Esophagus squamous epithelium (tissue), 5 donors: ENCODE measurements around the gene ISG15. TPM values are rescaled to one million over a fixed set of nuclear protein-coding genes. Genes with fewer than 3 reads are reported as not detected.

ENCODE experiments used
- DNase-seq: peaks from one replicate; lab custom pipeline; 2025; lab: John Stamatoyannopoulos, UW
- H3K27ac ChIP-seq, 4 donors: fragments of 200-600 bp; sonication (generic); one replicate each; pipeline ENCODE4 v1.5.1; 2016 to 2019; ENCODE audit warnings: mild to moderate bottlenecking in 1 of 4
- H3K27me3 ChIP-seq, 4 donors: fragments of 200-600 bp; sonication (generic); 1 replicate in 3 of 4; 2 replicates in 1 of 4; pipeline versions ENCODE4 v1.5.1 to v1.6.0; 2017 to 2021; ENCODE audit warnings: antibody characterized with exemption in 1 of 4
- H3K36me3 ChIP-seq, 3 donors: fragments of 200-600 bp; sonication (generic); one replicate each; pipeline ENCODE4 v1.5.1; 2016 to 2019
- H3K4me1 ChIP-seq, 3 donors: fragments of 200-600 bp; sonication (generic); one replicate each; pipeline ENCODE4 v1.5.1; 2017 to 2019
- H3K4me3 ChIP-seq, 4 donors: fragments of 200-600 bp; sonication (generic); 1 replicate in 3 of 4; 2 replicates in 1 of 4; pipeline ENCODE4 v1.5.1; 2016 to 2019; ENCODE audit warnings: mild to moderate bottlenecking in 2 of 4, moderate library complexity in 1 of 4
- H3K9me3 ChIP-seq, 3 donors: fragments of 200-600 bp; sonication (generic); one replicate each; pipeline ENCODE4 v1.5.1; 2016 to 2019
- CTCF ChIP-seq, 6 experiments: fragments of 450-650 bp in 4 of 6; fragments of 200-600 bp in 2 of 6; sonication (generic) in 2 of 6; IDR thresholded peaks; one replicate each; pipeline ENCODE4 v1.5.1; 2016 to 2019; ENCODE audit warnings: antibody characterized with exemption in 6 of 6, mild to moderate bottlenecking in 4 of 6, moderate library complexity in 4 of 6
- POLR2A ChIP-seq, 4 donors: fragments of 450-650 bp; IDR thresholded peaks; one replicate each; pipeline ENCODE4 v1.6.1; 2017; ENCODE audit warnings: antibody characterized with exemption in 4 of 4, mild to moderate bottlenecking in 4 of 4, moderate library complexity in 3 of 4
- WGBS, 2 donors: methylation state at CpG; one replicate each; pipeline ENCODE4 v1.1.5; 2018; 5-methylcytosine and 5-hydroxymethylcytosine counted together
- intact Hi-C: fragments of 100-400 bp; cut with DNase I; formaldehyde crosslinking; loops from one replicate; pipeline ENCODE4 v1.15.0; 2022
- total RNA-seq, 4 donors: library from RNA; depleted of rRNA; stranded (reverse); fragments of >200 nt; gene quantifications; one replicate each; pipeline ENCODE4 v1.1.0, GENCODE V29; 2016
- donor health status: DM: yes; HTN: yes; CAD: no.

Gene ISG15
- total RNA-seq, 4 donors from 2014 or later, result 7.2 to 44.3 (median 10.3) TPM

GRCh38 chr1:1003618-1004419, 9.5 kb upstream of the ISG15 start:
- Histone ChIP-seq H3K9me3 (no peaks in the 10 kb centered on the region), H3K4me3 (no peak overlapping the region), H3K4me1 (peaks cover 31 to 67% (median 37%) of the 10 kb centered on the region in 3 donors), H3K36me3 (no peaks in the 10 kb centered on the region), H3K27ac (no peak overlapping the region), H3K27me3 (peaks cover 0 to 85% (median 0%) of the 10 kb centered on the region in 4 donors)
- 88% methylated on average over 10 of the region's 22 CpGs; no CpG with 5 or more reads in 1 of the 2 donors for WGBS, 2 donors
- TF ChIP-seq POLR2A (IDR thresholded peaks at IDR 0.05) (no peak), CTCF (IDR thresholded peaks at IDR 0.05) (no peak)
- intact Hi-C loops, result no loop called here
- DNase-seq, result no peak

- no peaks in the 10 kb centered on the region for H3K9me3 ChIP-seq
- no peak overlapping the region for H3K4me3 ChIP-seq
- 55 to 58% methylated on average over 3 of the region's 7 CpGs for WGBS, 2 donors
- peaks cover 31 to 62% (median 31%) of the 10 kb centered on the region in 3 donors for H3K4me1 ChIP-seq
- intact Hi-C loops, result no loop called here
- peaks cover 0 to 79% (median 0%) of the 10 kb centered on the region in 4 donors for H3K27me3 ChIP-seq
- no peak for TF ChIP-seq CTCF (IDR thresholded peaks at IDR 0.05)
- TF ChIP-seq POLR2A (IDR thresholded peaks at IDR 0.05), result no peak
- no peak overlapping the region for H3K27ac ChIP-seq
- no peak for DNase-seq
- no peaks in the 10 kb centered on the region for H3K36me3 ChIP-seq
These were observed 8.9 kb upstream of the ISG15 start for GRCh38 chr1:1004420-1004779.

- TF ChIP-seq CTCF (IDR thresholded peaks at IDR 0.05), result no peak
- no peak for TF ChIP-seq POLR2A (IDR thresholded peaks at IDR 0.05)
- peaks cover 25 to 55% (median 31%) of the 10 kb centered on the region in 3 donors for H3K4me1 ChIP-seq
- H3K36me3 ChIP-seq, result no peaks in the 10 kb centered on the region
- intact Hi-C loops, result no loop called here
- no peak overlapping the region for H3K4me3 ChIP-seq
- WGBS, 2 donors, result 46 to 50% methylated on average over 12 of the region's 21 CpGs
- no peaks in the 10 kb centered on the region for H3K9me3 ChIP-seq
- no peak overlapping the region for H3K27ac ChIP-seq
- H3K27me3 ChIP-seq, result peaks cover 0 to 73% (median 0%) of the 10 kb centered on the region in 4 donors
- DNase-seq, result no peak
These were observed 8.3 kb upstream of the ISG15 start for GRCh38 chr1:1004780-1005697.

GRCh38 chr1:1005774-1006304, 7.5 kb upstream of the ISG15 start:
- Histone ChIP-seq H3K4me3 (no peak overlapping the region), H3K36me3 (no peaks in the 10 kb centered on the region), H3K9me3 (no peaks in the 10 kb centered on the region), H3K27me3 (peaks cover 0 to 65% (median 0%) of the 10 kb centered on the region in 4 donors), H3K4me1 (peaks cover 17 to 47% (median 30%) of the 10 kb centered on the region in 3 donors), H3K27ac (no peak overlapping the region)
- intact Hi-C loops, result no loop called here
- WGBS, 2 donors, result no CpG with 5 or more reads among the region's 23 CpGs
- no peak for DNase-seq
- TF ChIP-seq POLR2A (IDR thresholded peaks at IDR 0.05), result no peak
- no peak for TF ChIP-seq CTCF (IDR thresholded peaks at IDR 0.05)
